DND-41 (cell line): ENCODE measurements around the gene RCAN2.

Experiments used
- ATAC-seq: fragments of 200-7000 bp; cut with Tn5 transposase; 3 replicates; pipeline ENCODE4 v1.9.1; 2021; ENCODE audit warnings: low read depth; ENCODE audit not compliant: insufficient read depth
- DNase-seq: peaks from one replicate; pipeline ENCODE4 v3.0.0-alpha.2; 2020
- H2AFZ ChIP-seq: 2 replicates; pipeline ENCODE4 v1.6.0; 2012; ENCODE audit warnings: low read depth, low read length
- H3K27ac ChIP-seq: 2 replicates; pipeline ENCODE4 v1.5.1; 2012; ENCODE audit warnings: low read length, inconsistent platforms
- H3K27me3 ChIP-seq: fragments of 200-600 bp; sonication (generic); 2 replicates; pipeline ENCODE4 v1.6.0; 2012; ENCODE audit warnings: low read length, mild to moderate bottlenecking, inconsistent platforms; ENCODE audit not compliant: insufficient read depth, poor library complexity
- H3K36me3 ChIP-seq: 2 replicates; pipeline ENCODE4 v1.5.1; 2012; ENCODE audit warnings: low read length, inconsistent platforms; ENCODE audit not compliant: insufficient read depth
- H3K4me1 ChIP-seq: 2 replicates; pipeline ENCODE4 v1.5.1; 2012; ENCODE audit warnings: mild to moderate bottlenecking, low read length; ENCODE audit not compliant: insufficient read depth
- H3K4me2 ChIP-seq: 2 replicates; pipeline ENCODE4 v1.6.0; 2012; ENCODE audit warnings: mild to moderate bottlenecking, moderate library complexity, low read length, inconsistent platforms; ENCODE audit not compliant: insufficient read depth
- H3K4me3 ChIP-seq, 2 experiments: fragments of 200-600 bp in 1 of 2; shearing (Covaris generic) in 1 of 2; 2 replicates each; pipeline ENCODE4 v1.5.1; 2012 to 2016; ENCODE audit warnings: inconsistent platforms in 2 of 2, low read length in 2 of 2, mild to moderate bottlenecking in 2 of 2, low read depth in 1 of 2, moderate library complexity in 1 of 2
- H3K79me2 ChIP-seq: 2 replicates; pipeline ENCODE4 v1.6.0; 2012; ENCODE audit warnings: low read length, inconsistent platforms; ENCODE audit not compliant: insufficient read depth
- H3K9ac ChIP-seq: 2 replicates; pipeline ENCODE4 v1.6.0; 2012; ENCODE audit warnings: low read depth, mild to moderate bottlenecking, inconsistent platforms, low read length, moderate library complexity
- H3K9me3 ChIP-seq: 2 replicates; pipeline ENCODE4 v1.5.1; 2012; ENCODE audit warnings: low read length, moderate library complexity, mild to moderate bottlenecking, inconsistent platforms; ENCODE audit not compliant: insufficient read depth, severe bottlenecking
- H4K20me1 ChIP-seq: 2 replicates; pipeline ENCODE4 v1.6.0; 2012; ENCODE audit warnings: low read length; ENCODE audit not compliant: insufficient read depth
- EZH2 ChIP-seq: IDR thresholded peaks from 3 replicates; pipeline ENCODE4 v1.6.1; 2012; ENCODE audit warnings: borderline replicate concordance, low read depth, mild to moderate bottlenecking, moderate library complexity, low read length, inconsistent platforms; ENCODE audit not compliant: severe bottlenecking
- TF ChIP-seq, protein P1 (sequence below): IDR thresholded peaks from 2 replicates; pipeline ENCODE4 v1.5.1; 2012; ENCODE audit warnings: borderline replicate concordance, low read length, moderate library complexity, mild to moderate bottlenecking; ENCODE audit not compliant: poor library complexity, severe bottlenecking; ENCODE audit errors: extremely low read depth

The RCAN2 gene

DNA sequence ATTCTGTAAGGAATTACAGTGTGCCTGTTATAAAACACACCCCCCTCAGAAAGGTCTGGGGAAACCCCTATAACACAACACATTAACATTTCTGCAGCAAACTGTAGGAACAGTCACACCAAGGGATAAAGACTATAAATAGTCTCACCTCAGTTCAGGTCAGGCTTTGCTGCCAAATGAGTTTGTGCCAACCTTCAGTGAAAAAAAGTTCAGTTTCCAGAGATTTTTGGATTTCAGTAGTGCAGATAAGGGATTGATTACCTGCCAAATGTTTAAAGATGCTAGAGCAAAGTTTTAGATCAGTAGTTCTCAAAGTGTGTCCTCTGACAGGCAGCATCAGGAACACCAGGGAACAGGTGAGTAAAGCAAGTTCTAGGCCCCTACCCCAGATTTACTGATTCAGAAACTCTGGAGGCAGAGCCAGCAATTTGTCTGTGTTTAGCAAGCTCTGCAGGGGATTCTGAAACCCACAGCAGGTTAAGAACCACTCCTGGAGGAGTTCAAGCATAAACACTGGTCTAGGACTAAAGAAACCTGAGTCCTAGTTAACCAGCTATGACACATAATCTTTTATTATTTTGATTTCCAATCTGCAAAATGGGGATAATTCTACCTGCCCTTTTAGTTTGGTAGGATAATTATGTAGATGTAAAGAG, 111.0 kb downstream of the RCAN2 start:
- DNase-seq (no peak), ATAC-seq (no peak)
- H3K79me2 ChIP-seq, result no peaks in the 10 kb centered on the region
- no peak overlapping the region for H3K27ac ChIP-seq
- 0 out of 2 replicates have a peak, but pooled peaks cover 2% of the 10 kb centered on the region for H3K4me1 ChIP-seq
- peaks cover 7% of the 10 kb centered on the region for H3K27me3 ChIP-seq
- no peak overlapping the region for H3K9ac ChIP-seq
- H3K9me3 ChIP-seq, result no peaks in the 10 kb centered on the region
- H3K4me3 ChIP-seq, result no peak overlapping the region
- H4K20me1 ChIP-seq, result no peaks in the 10 kb centered on the region
- no peaks in the 10 kb centered on the region for H3K36me3 ChIP-seq
- H3K4me2 ChIP-seq, result no peak overlapping the region
- H2AFZ ChIP-seq, result no peak overlapping the region
- TF ChIP-seq EZH2, result no peak
- TF ChIP-seq, protein P1, sequence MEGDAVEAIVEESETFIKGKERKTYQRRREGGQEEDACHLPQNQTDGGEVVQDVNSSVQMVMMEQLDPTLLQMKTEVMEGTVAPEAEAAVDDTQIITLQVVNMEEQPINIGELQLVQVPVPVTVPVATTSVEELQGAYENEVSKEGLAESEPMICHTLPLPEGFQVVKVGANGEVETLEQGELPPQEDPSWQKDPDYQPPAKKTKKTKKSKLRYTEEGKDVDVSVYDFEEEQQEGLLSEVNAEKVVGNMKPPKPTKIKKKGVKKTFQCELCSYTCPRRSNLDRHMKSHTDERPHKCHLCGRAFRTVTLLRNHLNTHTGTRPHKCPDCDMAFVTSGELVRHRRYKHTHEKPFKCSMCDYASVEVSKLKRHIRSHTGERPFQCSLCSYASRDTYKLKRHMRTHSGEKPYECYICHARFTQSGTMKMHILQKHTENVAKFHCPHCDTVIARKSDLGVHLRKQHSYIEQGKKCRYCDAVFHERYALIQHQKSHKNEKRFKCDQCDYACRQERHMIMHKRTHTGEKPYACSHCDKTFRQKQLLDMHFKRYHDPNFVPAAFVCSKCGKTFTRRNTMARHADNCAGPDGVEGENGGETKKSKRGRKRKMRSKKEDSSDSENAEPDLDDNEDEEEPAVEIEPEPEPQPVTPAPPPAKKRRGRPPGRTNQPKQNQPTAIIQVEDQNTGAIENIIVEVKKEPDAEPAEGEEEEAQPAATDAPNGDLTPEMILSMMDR, result no peak

DNA sequence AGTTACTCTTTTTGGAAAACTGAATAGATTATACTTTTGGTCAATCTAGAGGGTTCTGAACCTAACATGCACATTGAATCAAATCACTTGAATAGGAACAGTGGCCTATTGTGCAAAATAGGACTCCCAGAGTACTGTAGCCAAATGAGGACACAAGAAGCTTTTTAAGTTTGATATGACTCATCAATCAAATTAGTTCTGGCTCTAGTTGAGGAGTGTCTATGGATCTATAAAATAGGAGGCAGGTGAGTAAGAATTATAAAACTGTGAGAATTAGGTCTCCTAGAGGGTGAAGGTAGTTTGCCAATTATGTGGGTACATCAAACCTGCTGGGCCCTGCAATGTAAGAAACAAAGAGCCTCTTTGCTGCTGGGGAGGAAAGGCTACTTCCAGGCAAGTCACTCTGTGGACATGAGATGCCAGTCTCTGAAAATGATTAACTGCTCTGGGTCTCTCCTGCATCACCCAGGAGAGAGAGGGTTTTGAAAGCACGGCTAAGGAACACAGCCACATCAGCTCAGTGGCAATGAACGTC, 112.3 kb downstream of the RCAN2 start:
- Histone ChIP-seq H3K79me2 (no peaks in the 10 kb centered on the region), H3K4me3 (no peak overlapping the region), H2AFZ (no peak overlapping the region), H3K27me3 (peaks cover 5% of the 10 kb centered on the region), H3K4me1 (0 out of 2 replicates have a peak, but pooled peaks cover 2% of the 10 kb centered on the region), H3K9ac (no peak overlapping the region), H3K27ac (no peak overlapping the region), H3K9me3 (no peaks in the 10 kb centered on the region), H3K36me3 (no peaks in the 10 kb centered on the region), H4K20me1 (no peaks in the 10 kb centered on the region), H3K4me2 (no peak overlapping the region)
- TF ChIP-seq, protein P1, result no peak
- no peak for TF ChIP-seq EZH2
- no peak for ATAC-seq
- no peak for DNase-seq

DNA sequence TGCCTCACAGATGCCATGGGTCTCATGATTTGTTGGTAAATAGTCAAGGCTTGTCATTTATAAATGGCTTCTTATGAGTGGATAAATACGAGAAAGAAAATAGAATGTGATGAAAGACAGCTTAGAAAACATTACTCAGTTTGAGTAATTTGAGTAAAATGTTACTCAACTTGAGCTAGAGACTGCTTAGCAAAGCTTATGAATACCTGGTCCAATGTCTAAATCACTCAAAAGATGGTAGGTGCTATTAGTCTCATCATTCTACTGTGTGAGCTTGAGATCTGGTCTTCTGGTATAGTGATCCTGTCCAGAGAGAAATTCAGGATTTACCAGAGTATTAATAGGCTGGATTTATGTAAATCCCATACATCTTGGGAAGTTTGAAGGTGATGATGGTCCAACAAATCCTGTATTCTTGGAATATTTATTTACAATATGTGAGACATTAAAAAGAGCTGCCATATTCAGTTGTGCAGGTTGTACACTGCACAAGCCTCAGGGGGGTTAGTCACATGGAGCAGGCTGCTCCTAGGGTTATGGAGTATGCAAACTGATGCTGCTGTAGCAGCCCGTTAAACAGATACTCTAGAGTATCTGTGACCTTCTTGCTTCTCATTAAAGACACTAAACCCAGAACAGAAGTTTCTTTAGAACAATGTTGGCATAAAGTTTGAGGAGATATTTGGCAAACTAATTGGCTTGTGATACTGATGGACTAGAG, 112.9 kb downstream of the RCAN2 start:
- Histone ChIP-seq H3K9ac (no peak overlapping the region), H3K4me2 (no peak overlapping the region), H2AFZ (no peak overlapping the region), H3K27me3 (peaks cover 3% of the 10 kb centered on the region), H3K9me3 (no peaks in the 10 kb centered on the region), H3K27ac (no peak overlapping the region), H3K36me3 (no peaks in the 10 kb centered on the region), H3K4me1 (0 out of 2 replicates have a peak, but pooled peaks cover 2% of the 10 kb centered on the region), H4K20me1 (no peaks in the 10 kb centered on the region), H3K79me2 (no peaks in the 10 kb centered on the region), H3K4me3 (no peak overlapping the region)
- DNase-seq (no peak), ATAC-seq (no peak)
- TF ChIP-seq EZH2, result no peak
- TF ChIP-seq, protein P1, result no peak
